ENCODE results near the gene B9D2. TPM values are rescaled to one million over a fixed set of nuclear protein-coding genes. Genes with fewer than 3 reads are reported as not detected.

B9D2 gene
- total RNA-seq, 1 donor from 2014 or later = 10.7 TPM

DNA sequence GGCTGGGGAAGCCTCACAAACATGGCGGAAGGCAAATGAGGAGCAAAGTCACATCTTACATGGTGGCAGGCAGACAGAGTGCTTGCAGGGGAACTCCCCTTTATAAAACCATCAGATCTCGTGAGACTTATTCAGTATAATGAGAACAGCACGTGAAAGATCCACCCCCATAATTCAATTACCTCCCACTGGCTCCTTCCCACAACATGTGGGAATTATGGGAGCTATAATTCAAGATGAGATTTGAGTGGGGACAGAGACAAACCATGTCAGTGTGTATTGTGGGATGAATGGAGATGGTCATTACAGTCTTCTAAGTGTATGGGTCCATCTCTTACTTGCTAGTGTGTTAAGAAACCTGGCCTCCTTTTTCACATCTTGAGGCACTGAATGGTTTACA, 38.1 kb upstream of the B9D2 start:
- H3K27ac Mint-ChIP-seq = no peak overlapping the region
- no peak for DNase-seq (ENCODE audit: low spot score, unreplicated experiment)
- H3K4me1 Mint-ChIP-seq (ENCODE audit: low read depth) = peaks cover 16% of the 10 kb centered on the region
- H3K4me3 Mint-ChIP-seq (ENCODE audit: low read depth) = no peak overlapping the region
- no peaks in the 10 kb centered on the region for H3K9me3 Mint-ChIP-seq (ENCODE audit: low read depth)
- no peaks in the 10 kb centered on the region for H3K27me3 Mint-ChIP-seq
- TF ChIP-seq, protein P1, sequence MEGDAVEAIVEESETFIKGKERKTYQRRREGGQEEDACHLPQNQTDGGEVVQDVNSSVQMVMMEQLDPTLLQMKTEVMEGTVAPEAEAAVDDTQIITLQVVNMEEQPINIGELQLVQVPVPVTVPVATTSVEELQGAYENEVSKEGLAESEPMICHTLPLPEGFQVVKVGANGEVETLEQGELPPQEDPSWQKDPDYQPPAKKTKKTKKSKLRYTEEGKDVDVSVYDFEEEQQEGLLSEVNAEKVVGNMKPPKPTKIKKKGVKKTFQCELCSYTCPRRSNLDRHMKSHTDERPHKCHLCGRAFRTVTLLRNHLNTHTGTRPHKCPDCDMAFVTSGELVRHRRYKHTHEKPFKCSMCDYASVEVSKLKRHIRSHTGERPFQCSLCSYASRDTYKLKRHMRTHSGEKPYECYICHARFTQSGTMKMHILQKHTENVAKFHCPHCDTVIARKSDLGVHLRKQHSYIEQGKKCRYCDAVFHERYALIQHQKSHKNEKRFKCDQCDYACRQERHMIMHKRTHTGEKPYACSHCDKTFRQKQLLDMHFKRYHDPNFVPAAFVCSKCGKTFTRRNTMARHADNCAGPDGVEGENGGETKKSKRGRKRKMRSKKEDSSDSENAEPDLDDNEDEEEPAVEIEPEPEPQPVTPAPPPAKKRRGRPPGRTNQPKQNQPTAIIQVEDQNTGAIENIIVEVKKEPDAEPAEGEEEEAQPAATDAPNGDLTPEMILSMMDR (IDR thresholded peaks at IDR 0.05; ENCODE audit: unreplicated experiment) = no peak
- H3K36me3 Mint-ChIP-seq (ENCODE audit: insufficient read depth) = no peaks in the 10 kb centered on the region

DNA sequence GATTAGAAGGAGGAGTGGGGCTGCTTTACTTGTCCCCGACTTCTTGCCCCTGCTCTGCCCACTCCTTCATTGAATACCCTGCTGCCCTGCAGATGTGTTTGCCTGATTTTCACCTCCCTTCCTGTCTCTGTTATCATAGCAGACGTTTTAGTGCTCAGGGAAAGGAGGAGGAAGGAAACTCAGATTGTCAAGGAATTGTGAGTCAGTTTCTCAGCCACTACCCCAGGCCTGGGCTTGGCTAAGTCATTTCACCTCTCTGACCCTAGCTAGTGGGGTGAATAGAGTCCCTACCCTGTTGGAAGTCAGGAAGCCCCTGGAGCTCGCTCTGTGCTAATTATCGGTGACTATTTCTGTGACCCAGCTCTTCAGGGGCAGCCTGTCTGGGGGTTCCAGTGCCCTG, 37.5 kb upstream of the B9D2 start:
- peaks cover 20% of the 10 kb centered on the region for H3K4me1 Mint-ChIP-seq (ENCODE audit: low read depth)
- DNase-seq (ENCODE audit: low spot score, unreplicated experiment) = no peak
- no peaks in the 10 kb centered on the region for H3K9me3 Mint-ChIP-seq (ENCODE audit: low read depth)
- H3K4me3 Mint-ChIP-seq (ENCODE audit: low read depth) = no peak overlapping the region
- peak overlapping the region; percentile 87 for H3K27ac Mint-ChIP-seq
- H3K36me3 Mint-ChIP-seq (ENCODE audit: insufficient read depth) = no peaks in the 10 kb centered on the region
- TF ChIP-seq, protein P1 (IDR thresholded peaks at IDR 0.05; ENCODE audit: unreplicated experiment) = no peak
- H3K27me3 Mint-ChIP-seq = no peaks in the 10 kb centered on the region

DNA sequence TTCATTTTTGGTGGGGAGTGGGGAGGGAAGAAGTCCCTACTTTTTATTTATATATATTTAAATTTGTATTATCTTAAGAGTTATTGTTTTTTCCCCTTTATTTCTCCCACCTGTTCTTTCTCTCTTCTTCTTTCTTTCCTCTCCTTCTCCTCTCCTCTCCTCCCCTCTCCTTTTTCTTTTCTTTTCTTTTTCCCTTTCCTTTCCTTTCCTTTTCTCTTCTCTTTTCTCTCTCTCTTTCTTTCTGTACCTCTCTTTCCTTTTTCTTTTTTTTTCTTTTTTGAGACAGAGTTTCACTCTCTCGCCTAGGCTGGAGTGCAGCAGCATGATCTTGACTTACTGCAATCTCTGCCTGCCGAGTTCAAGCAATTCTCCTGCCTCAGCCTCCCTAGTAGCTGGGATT, 35.6 kb upstream of the B9D2 start:
- H3K4me3 Mint-ChIP-seq (ENCODE audit: low read depth) = peak overlapping the region; percentile 38
- no peak for DNase-seq (ENCODE audit: low spot score, unreplicated experiment)
- H3K9me3 Mint-ChIP-seq (ENCODE audit: low read depth) = no peaks in the 10 kb centered on the region
- H3K27ac Mint-ChIP-seq = no peak overlapping the region
- TF ChIP-seq, protein P1 (IDR thresholded peaks at IDR 0.05; ENCODE audit: unreplicated experiment) = no peak
- peaks cover 24% of the 10 kb centered on the region for H3K4me1 Mint-ChIP-seq (ENCODE audit: low read depth)
- H3K36me3 Mint-ChIP-seq (ENCODE audit: insufficient read depth) = no peaks in the 10 kb centered on the region
- no peaks in the 10 kb centered on the region for H3K27me3 Mint-ChIP-seq

DNA sequence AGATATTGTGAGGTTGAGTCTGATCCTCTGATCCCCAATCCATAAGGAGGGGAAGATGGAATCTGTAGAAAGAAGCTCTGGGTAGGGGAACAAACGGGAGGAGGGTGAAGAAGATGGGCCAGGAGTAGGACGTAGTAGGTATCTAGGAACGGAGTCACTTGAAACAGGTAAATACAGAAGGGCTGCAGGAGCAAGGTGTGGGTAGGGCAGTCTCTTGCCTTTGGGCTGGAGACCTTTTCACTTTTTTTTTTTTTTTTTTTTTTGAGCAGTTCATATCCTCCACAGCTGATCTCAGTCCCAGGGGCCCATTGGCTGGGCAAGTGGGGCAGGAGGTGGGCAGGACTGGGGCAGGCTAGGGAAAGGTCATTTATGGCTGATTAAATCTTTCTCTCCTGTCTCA, 35.1 kb upstream of the B9D2 start:
- Mint-ChIP-seq H3K4me3 (ENCODE audit: low read depth) (peak overlapping the region; percentile 100), H3K36me3 (ENCODE audit: insufficient read depth) (no peaks in the 10 kb centered on the region), H3K4me1 (ENCODE audit: low read depth) (peaks cover 24% of the 10 kb centered on the region), H3K9me3 (ENCODE audit: low read depth) (no peaks in the 10 kb centered on the region), H3K27me3 (no peaks in the 10 kb centered on the region), H3K27ac (peak overlapping the region; percentile 100)
- no peak for DNase-seq (ENCODE audit: low spot score, unreplicated experiment)
- TF ChIP-seq, protein P1 (IDR thresholded peaks at IDR 0.05; ENCODE audit: unreplicated experiment) = no peak

DNA sequence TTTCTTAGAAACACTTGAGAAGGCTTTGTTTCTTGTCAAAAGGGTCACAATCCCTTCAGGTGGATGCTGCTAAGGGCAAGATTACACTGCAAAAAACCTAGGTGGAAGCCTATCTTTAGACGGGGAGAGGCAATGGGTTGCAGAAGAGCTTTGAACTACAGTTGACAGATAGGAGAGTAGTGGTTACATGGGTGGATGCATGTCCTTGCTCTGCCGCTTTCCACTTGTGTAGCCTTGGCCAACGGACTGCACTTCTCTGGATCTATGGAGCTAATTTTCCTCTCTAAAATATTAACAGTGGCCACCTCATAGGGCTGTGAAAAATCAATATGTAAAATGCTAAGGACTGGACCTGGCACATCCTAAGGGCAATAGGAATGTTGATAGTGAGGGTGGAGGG, 34.6 kb upstream of the B9D2 start:
- no peak for DNase-seq (ENCODE audit: low spot score, unreplicated experiment)
- TF ChIP-seq, protein P1 (IDR thresholded peaks at IDR 0.05; ENCODE audit: unreplicated experiment) = no peak
- Mint-ChIP-seq H3K4me1 (ENCODE audit: low read depth) (peaks cover 24% of the 10 kb centered on the region), H3K27me3 (no peaks in the 10 kb centered on the region), H3K27ac (peak overlapping the region; percentile 100), H3K36me3 (ENCODE audit: insufficient read depth) (no peaks in the 10 kb centered on the region), H3K9me3 (ENCODE audit: low read depth) (no peaks in the 10 kb centered on the region), H3K4me3 (ENCODE audit: low read depth) (peak overlapping the region; percentile 100)

Data from progenitor cell of endocrine pancreas (in vitro differentiated cells).